Natural killer cell (primary cell): ENCODE measurements around the gene COA3. TPM values are rescaled to one million over a fixed set of nuclear protein-coding genes. Genes with fewer than 3 reads are reported as not detected.
A peak's percentile ranks its signal among the peaks of the same experiment; 100 is the strongest.

Experiments used
- ATAC-seq, 3 donors: fragments of 150-1000 bp in 2 of 3; fragments of 200-7000 bp in 1 of 3; cut with Tn5 transposase; 1 replicate in 1 of 3; 2 replicates in 2 of 3; pipeline ENCODE4 v1.10.0; 2021; ENCODE audit warnings: mild to moderate bottlenecking in 2 of 3, moderate library complexity in 2 of 3
- DNase-seq, 2 donors: peaks; one replicate each; pipeline versions ENCODE4 v3.0.0 to v3.0.0-alpha.2; 2013 to 2021; ENCODE audit warnings: mixed read lengths in 1 of 2
- H3K27ac ChIP-seq: one replicate; pipeline ENCODE4 v1.5.1; 2013; ENCODE audit warnings: mild to moderate bottlenecking, low read length
- H3K27me3 ChIP-seq: one replicate; pipeline ENCODE4 v1.6.1; 2013; ENCODE audit warnings: low read length; ENCODE audit not compliant: control insufficient read depth, insufficient read depth
- H3K36me3 ChIP-seq: one replicate; pipeline ENCODE4 v1.6.1; 2013; ENCODE audit warnings: low read length; ENCODE audit not compliant: control insufficient read depth, insufficient read depth
- H3K4me1 ChIP-seq: one replicate; pipeline ENCODE4 v1.6.1; 2013; ENCODE audit warnings: low read length; ENCODE audit not compliant: control insufficient read depth, insufficient read depth
- H3K4me3 ChIP-seq: one replicate; pipeline ENCODE4 v1.5.1; 2013; ENCODE audit warnings: low read length
- H3K9me3 ChIP-seq: one replicate; pipeline ENCODE4 v1.6.1; 2013; ENCODE audit warnings: low read length; ENCODE audit not compliant: control insufficient read depth, insufficient read depth
- H3K27ac Mint-ChIP-seq, 2 donors: one replicate each; pipeline ENCODE4 v1.8.0; 2022; ENCODE audit warnings: mild to moderate bottlenecking in 2 of 2, mixed read lengths in 2 of 2, moderate library complexity in 1 of 2
- H3K27me3 Mint-ChIP-seq, 2 donors: one replicate each; pipeline ENCODE4 v1.8.0; 2022; ENCODE audit warnings: low read depth in 2 of 2, mixed read lengths in 2 of 2
- H3K36me3 Mint-ChIP-seq: one replicate; pipeline ENCODE4 v1.8.0; 2022; ENCODE audit warnings: mixed read lengths
- H3K4me1 Mint-ChIP-seq, 2 donors: one replicate each; pipeline ENCODE4 v1.8.0; 2022; ENCODE audit warnings: mixed read lengths in 2 of 2
- H3K4me3 Mint-ChIP-seq: one replicate; pipeline ENCODE4 v1.8.0; 2022; ENCODE audit warnings: mild to moderate bottlenecking, moderate library complexity, mixed read lengths
- H3K9me3 Mint-ChIP-seq, 2 donors: one replicate each; pipeline ENCODE4 v1.8.0; 2022; ENCODE audit warnings: mixed read lengths in 2 of 2
- CTCF ChIP-seq: fragments of 200-600 bp; IDR thresholded peaks from one replicate; pipeline ENCODE4 v1.8.0; 2022; ENCODE audit warnings: antibody characterized with exemption
- WGBS: methylation state at CpG from one replicate; pipeline ENCODE4 v1.1.7; 2013; ENCODE audit warnings: missing lambda C conversion rate; ENCODE audit not compliant: insufficient coverage; 5-methylcytosine and 5-hydroxymethylcytosine counted together
- intact Hi-C: fragments of 100-400 bp; cut with micrococcal nuclease; formaldehyde crosslinking; loops from one replicate; pipeline ENCODE4 v1.14.2; 2022
- total RNA-seq, 4 donors: library from RNA; stranded (reverse); fragments of 120-200 nt in 1 of 4; gene quantifications; one replicate each; pipeline versions ENCODE4 v1.2.3 to v1.2.4, GENCODE V29; 2013 to 2022

COA3 gene
- total RNA-seq, 3 donors from 2014 or later (not counting 1 experiment from before 2014, with no cell fraction given) = 12.9 to 19.3 (median 13.1) TPM

DNA sequence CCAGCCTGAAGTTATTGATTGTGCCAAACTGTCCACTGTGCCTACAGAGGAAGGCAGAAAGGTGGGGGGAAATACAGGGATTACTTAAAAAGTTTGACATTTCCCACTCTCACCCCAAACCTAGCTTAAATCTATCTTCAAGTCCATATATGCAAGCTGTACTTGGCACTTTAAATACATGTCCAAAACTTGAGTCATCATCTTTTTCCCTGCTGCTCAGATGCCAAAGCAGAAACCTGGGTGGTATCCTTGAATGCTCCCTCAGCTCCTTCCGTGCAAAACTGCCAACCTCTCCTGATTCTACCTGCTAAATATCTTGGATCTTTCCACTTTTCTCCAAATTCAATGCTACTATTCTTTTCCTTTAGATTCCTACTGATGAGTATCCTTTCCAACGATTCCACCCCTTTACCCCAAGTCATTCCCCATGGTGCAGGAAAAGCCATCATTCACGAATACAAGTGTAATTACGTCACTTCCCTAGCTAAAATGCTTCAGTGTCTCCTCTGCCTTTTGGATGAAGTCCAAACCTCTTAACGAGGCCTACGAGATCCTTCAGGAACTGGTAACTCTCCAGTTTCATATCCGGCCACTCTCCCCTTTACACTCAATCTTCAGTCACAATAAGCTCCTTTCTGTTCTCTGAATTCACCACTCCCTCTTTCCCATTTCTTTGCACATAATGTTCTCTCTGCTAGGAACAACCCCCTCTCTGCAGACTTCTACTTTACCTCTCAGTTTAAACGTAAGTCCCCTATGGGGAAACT, 16.3 kb upstream of the COA3 start:
- H3K4me3 ChIP-seq = no peak overlapping the region
- Mint-ChIP-seq H3K27ac (no peak overlapping the region), H3K9me3 (no peaks in the 10 kb centered on the region), H3K36me3 (peaks cover 8% of the 10 kb centered on the region), H3K27me3 (no peaks in the 10 kb centered on the region), H3K4me3 (no peak overlapping the region), H3K4me1 (peaks cover 0 to 1% of the 10 kb centered on the region in 2 donors)
- WGBS = 91% methylated on average over 8 of the region's 8 CpGs
- TF ChIP-seq CTCF = no peak
- H3K27ac ChIP-seq = no peak overlapping the region
- ATAC-seq = no peak
- intact Hi-C loops = no loop called here
- H3K9me3 ChIP-seq = no peaks in the 10 kb centered on the region
- no peaks in the 10 kb centered on the region for H3K27me3 ChIP-seq
- no peak for DNase-seq
- no peaks in the 10 kb centered on the region for H3K4me1 ChIP-seq
- peaks cover 77% of the 10 kb centered on the region for H3K36me3 ChIP-seq

DNA sequence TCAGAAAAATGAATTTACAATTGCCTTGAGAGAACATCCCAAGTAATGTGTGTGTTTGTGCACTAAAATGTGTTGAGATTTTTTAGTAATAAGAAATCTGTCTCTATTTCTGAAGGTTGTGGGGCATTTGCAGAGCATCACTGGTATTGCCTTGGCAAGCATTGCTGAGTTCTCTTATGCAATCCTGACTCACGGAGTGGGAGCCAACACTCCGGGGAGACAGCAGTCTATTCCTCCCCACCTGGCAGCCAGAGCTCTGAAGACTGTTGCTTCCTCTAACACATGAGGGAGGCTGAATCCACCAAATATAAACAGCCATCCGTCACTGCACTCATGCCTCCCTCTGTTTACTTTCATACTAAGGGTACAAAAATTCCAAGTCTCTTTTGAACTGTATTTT, 10.7 kb upstream of the COA3 start:
- no peaks in the 10 kb centered on the region for H3K4me1 Mint-ChIP-seq
- no peaks in the 10 kb centered on the region for H3K4me1 ChIP-seq
- peaks cover 38% of the 10 kb centered on the region for H3K36me3 ChIP-seq
- H3K9me3 Mint-ChIP-seq = no peaks in the 10 kb centered on the region
- no peaks in the 10 kb centered on the region for H3K9me3 ChIP-seq
- 94% methylated on average over 3 of the region's 3 CpGs for WGBS
- ATAC-seq (no peak), DNase-seq (no peak)
- peaks cover 8% of the 10 kb centered on the region for H3K36me3 Mint-ChIP-seq
- H3K27ac Mint-ChIP-seq = peak overlapping the region in 1 of 2 donors; percentile 38
- no peak overlapping the region for H3K27ac ChIP-seq
- H3K27me3 ChIP-seq = no peaks in the 10 kb centered on the region
- intact Hi-C loops = no loop called here
- H3K27me3 Mint-ChIP-seq = no peaks in the 10 kb centered on the region
- no peak for TF ChIP-seq CTCF
- H3K4me3 Mint-ChIP-seq = no peak overlapping the region
- H3K4me3 ChIP-seq = no peak overlapping the region

DNA sequence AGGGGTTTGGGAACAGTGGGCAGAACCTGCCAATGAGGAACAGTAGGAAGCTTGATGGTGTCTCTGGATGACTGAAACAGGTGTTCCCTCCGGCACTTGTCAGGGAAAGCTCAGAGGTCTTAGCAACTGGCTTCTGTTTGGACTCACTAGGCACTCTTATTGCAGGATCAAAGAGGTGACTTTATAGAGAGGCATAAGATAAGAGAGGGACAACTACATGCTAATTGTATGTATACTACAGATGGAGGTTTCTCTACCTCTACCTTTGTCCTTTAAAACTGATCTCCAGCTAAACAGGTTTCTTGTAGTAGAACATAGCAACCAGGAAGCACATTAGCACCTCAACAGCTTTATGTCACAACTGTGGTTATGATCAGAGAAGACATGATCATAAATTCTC, 7.7 kb upstream of the COA3 start:
- 95% methylated on average over 1 of the region's 1 CpG for WGBS
- H3K4me1 ChIP-seq = no peaks in the 10 kb centered on the region
- Mint-ChIP-seq H3K27me3 (no peaks in the 10 kb centered on the region), H3K9me3 (no peaks in the 10 kb centered on the region), H3K4me1 (no peaks in the 10 kb centered on the region), H3K4me3 (no peak overlapping the region), H3K36me3 (peaks cover 8% of the 10 kb centered on the region), H3K27ac (no peak overlapping the region)
- H3K27me3 ChIP-seq = no peaks in the 10 kb centered on the region
- H3K9me3 ChIP-seq = no peaks in the 10 kb centered on the region
- no peak overlapping the region for H3K27ac ChIP-seq
- DNase-seq (no peak), ATAC-seq (no peak)
- no peak for TF ChIP-seq CTCF
- H3K36me3 ChIP-seq = peaks cover 20% of the 10 kb centered on the region
- H3K4me3 ChIP-seq = no peak overlapping the region
- intact Hi-C loops = no loop called here

DNA sequence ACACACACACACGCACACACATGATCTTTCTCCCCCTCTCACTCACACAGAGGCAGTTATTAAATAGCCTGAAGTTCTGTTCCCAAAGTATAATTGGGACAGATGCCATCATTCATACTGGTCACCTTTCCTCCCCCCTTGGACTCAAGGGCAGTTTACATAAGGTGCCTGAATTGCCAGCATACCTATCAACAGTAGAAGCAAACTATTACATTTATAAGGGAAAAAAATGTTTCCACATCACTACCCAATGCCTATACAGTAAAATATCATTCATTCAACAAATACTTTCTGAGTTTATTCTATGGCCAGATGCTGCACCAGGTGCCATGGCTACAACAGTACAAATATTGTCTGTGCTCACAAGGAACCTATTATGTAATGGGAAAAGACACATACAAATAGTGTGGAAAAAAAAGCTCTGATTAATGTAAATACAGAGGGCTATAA, 6.4 kb upstream of the COA3 start:
- H3K27ac Mint-ChIP-seq = no peak overlapping the region
- Histone ChIP-seq H3K36me3 (peaks cover 8% of the 10 kb centered on the region), H3K27me3 (no peaks in the 10 kb centered on the region), H3K4me1 (no peaks in the 10 kb centered on the region), H3K27ac (no peak overlapping the region), H3K4me3 (no peak overlapping the region), H3K9me3 (no peaks in the 10 kb centered on the region)
- H3K9me3 Mint-ChIP-seq = no peaks in the 10 kb centered on the region
- DNase-seq (no peak), ATAC-seq (no peak)
- 96% methylated on average over 1 of the region's 1 CpG for WGBS
- intact Hi-C loops = no loop called here
- H3K27me3 Mint-ChIP-seq = no peaks in the 10 kb centered on the region
- no peaks in the 10 kb centered on the region for H3K4me1 Mint-ChIP-seq
- TF ChIP-seq CTCF = no peak
- H3K36me3 Mint-ChIP-seq = no peaks in the 10 kb centered on the region
- no peak overlapping the region for H3K4me3 Mint-ChIP-seq
